Mammary epithelial cell (primary cell): ENCODE data around the gene APMAP.

Experiments
- EZH2 ChIP-seq: IDR thresholded peaks from 2 replicates; pipeline ENCODE4 v1.6.1; 2012; ENCODE audit warnings: low read length, inconsistent platforms, borderline replicate concordance
- TF ChIP-seq, protein P1 (sequence below), 2 donors: IDR thresholded peaks in 1 of 2; conservative IDR thresholded peaks in 1 of 2; 2 replicates each; pipeline ENCODE4 v1.5.1; 2011 to 2012; ENCODE audit warnings: inconsistent platforms in 2 of 2, low read length in 2 of 2, mild to moderate bottlenecking in 2 of 2, control low read depth in 1 of 2, low read depth in 1 of 2; ENCODE audit not compliant: insufficient read depth in 1 of 2; ENCODE audit errors: extremely low read depth in 1 of 2

DNA sequence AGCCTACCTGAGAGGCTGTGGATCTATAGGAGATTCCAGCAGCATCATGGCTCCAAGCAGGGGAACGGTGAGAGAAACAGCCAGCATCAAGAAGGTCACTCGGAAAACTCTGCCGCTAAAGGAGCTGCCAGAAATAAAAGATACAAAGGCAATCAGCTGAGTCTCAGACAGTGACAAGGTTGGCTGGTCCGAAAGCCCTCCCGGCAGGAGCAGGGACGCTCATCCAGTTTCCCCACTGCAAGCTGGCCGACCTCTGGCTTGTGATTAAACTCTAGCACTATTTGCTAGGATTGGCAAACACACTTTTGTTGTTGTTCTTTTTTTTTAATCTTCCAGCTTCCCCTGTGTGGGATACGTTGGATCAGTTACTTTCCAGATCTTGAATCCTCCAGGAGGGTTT lies 8.7 kb downstream of the APMAP start:
- TF ChIP-seq, protein P1, sequence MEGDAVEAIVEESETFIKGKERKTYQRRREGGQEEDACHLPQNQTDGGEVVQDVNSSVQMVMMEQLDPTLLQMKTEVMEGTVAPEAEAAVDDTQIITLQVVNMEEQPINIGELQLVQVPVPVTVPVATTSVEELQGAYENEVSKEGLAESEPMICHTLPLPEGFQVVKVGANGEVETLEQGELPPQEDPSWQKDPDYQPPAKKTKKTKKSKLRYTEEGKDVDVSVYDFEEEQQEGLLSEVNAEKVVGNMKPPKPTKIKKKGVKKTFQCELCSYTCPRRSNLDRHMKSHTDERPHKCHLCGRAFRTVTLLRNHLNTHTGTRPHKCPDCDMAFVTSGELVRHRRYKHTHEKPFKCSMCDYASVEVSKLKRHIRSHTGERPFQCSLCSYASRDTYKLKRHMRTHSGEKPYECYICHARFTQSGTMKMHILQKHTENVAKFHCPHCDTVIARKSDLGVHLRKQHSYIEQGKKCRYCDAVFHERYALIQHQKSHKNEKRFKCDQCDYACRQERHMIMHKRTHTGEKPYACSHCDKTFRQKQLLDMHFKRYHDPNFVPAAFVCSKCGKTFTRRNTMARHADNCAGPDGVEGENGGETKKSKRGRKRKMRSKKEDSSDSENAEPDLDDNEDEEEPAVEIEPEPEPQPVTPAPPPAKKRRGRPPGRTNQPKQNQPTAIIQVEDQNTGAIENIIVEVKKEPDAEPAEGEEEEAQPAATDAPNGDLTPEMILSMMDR (conservative IDR thresholded peaks at IDR 0.05 in 1 of 2, IDR thresholded peaks at IDR 0.05 in 1 of 2; ENCODE audit: extremely low read depth in 1 of 2, insufficient read depth in 1 of 2, low read depth in 1 of 2, low read length in 2 of 2) = no peak
- TF ChIP-seq EZH2 = no peak
